Panc1 (cell line): ENCODE results near the gene PRH2. TPM values are rescaled to one million over a fixed set of nuclear protein-coding genes. Genes with fewer than 3 reads are reported as not detected.

Source experiments
- ATAC-seq: fragments of 200-7000 bp; cut with Tn5 transposase; 2 replicates; pipeline ENCODE4 v1.9.1; 2020; ENCODE audit warnings: mild to moderate bottlenecking, moderate library complexity
- BruUV-seq: library from RNA; stranded (reverse); fragments of 400-500 nt; replicated peaks from 2 replicates; lab custom pipeline; 2021; lab: Mats Ljungman, UMichigan
- CTCF ChIA-PET: fragments of 300-600 bp; sonication (Branson Sonifier 250); formaldehyde crosslinking; loops from one replicate; lab custom pipeline; 2022; ENCODE audit warnings: antibody characterized with exemption; lab: Charles Lee
- POLR2A ChIA-PET: fragments of 300-600 bp; sonication (Branson Sonifier 250); formaldehyde crosslinking; loops from one replicate; lab custom pipeline; 2022; ENCODE audit warnings: antibody characterized with exemption; lab: Charles Lee
- DNase-seq: peaks from one replicate; pipeline ENCODE4 v3.0.0-alpha.2; 2010; ENCODE audit warnings: low read depth, low spot score
- H3K27ac ChIP-seq: 2 replicates; pipeline ENCODE4 v1.5.1; 2011; ENCODE audit warnings: mild to moderate bottlenecking, low read length, inconsistent platforms
- H3K27me3 ChIP-seq: fragments of 200-500 bp; sonication (Bioruptor generic); 2 replicates; pipeline ENCODE4 v1.6.0; 2014; ENCODE audit warnings: low read length, inconsistent platforms; ENCODE audit not compliant: control insufficient read depth, insufficient read depth
- H3K36me3 ChIP-seq: fragments of 200-500 bp; sonication (Bioruptor generic); 2 replicates; pipeline ENCODE4 v1.5.1; 2014; ENCODE audit warnings: inconsistent platforms, mild to moderate bottlenecking, low read length, moderate library complexity; ENCODE audit not compliant: control insufficient read depth, insufficient read depth
- H3K4me1 ChIP-seq: 2 replicates; pipeline ENCODE4 v1.5.1; 2011; ENCODE audit warnings: inconsistent platforms, mild to moderate bottlenecking, low read length, moderate library complexity; ENCODE audit not compliant: control insufficient read depth, insufficient read depth
- H3K4me3 ChIP-seq, 2 experiments: 2 replicates each; pipeline ENCODE4 v1.5.1; 2011 to 2012; ENCODE audit warnings: low read depth in 2 of 2, low read length in 2 of 2, mild to moderate bottlenecking in 2 of 2, inconsistent platforms in 1 of 2, moderate library complexity in 1 of 2
- H3K9me3 ChIP-seq: fragments of 200-500 bp; sonication (Bioruptor generic); 2 replicates; pipeline ENCODE4 v1.5.1; 2014; ENCODE audit warnings: low read depth, mild to moderate bottlenecking, inconsistent platforms, low read length, moderate library complexity; ENCODE audit not compliant: control insufficient read depth, insufficient read depth
- POLR2AphosphoS5 ChIP-seq: IDR thresholded peaks from 2 replicates; pipeline ENCODE4 v1.6.1; 2012; ENCODE audit warnings: mild to moderate bottlenecking, low read depth, low read length, moderate library complexity
- SIN3A ChIP-seq: IDR thresholded peaks from 2 replicates; pipeline ENCODE4 v1.6.1; 2012; ENCODE audit warnings: low read depth, mild to moderate bottlenecking, low read length, moderate library complexity, borderline replicate concordance; ENCODE audit not compliant: insufficient read depth
- TCF7L2 ChIP-seq: IDR thresholded peaks from 2 replicates; pipeline ENCODE4 v1.6.1; 2011; ENCODE audit warnings: mild to moderate bottlenecking, low read depth, low read length, inconsistent platforms
- in situ Hi-C: cut with HindIII; loops from 2 replicates; pipeline ENCODE4 v1.10.0; 2016; ENCODE audit warnings: low sequenced_read_pairs, low pct_unique_long_range_greater_than_20kb
- intact Hi-C: fragments of 100-400 bp; cut with micrococcal nuclease; formaldehyde crosslinking; loops from one replicate; pipeline ENCODE4 v1.10.0; 2022; ENCODE audit not compliant: unreplicated experiment
- total RNA-seq: library from RNA; stranded (reverse); gene quantifications from one replicate; pipeline ENCODE4 v1.2.1, GENCODE V29; 2021; ENCODE audit not compliant: unreplicated experiment
- TF ChIP-seq, protein P1 (sequence below): fragments of 450-650 bp; IDR thresholded peaks from 2 replicates; pipeline ENCODE4 v1.5.1; 2017; ENCODE audit warnings: mild to moderate bottlenecking
- TF ChIP-seq, protein P2 (sequence below), 2 experiments: IDR thresholded peaks; 2 replicates each; pipeline ENCODE4 v1.6.1; 2011 to 2012; ENCODE audit warnings: low read depth in 2 of 2, control low read depth in 1 of 2, low read length in 1 of 2, mild to moderate bottlenecking in 1 of 2, moderate library complexity in 1 of 2; ENCODE audit not compliant: insufficient read depth in 1 of 2

The PRH2 gene
- total RNA-seq, 1 experiment from 2014 or later, result not detected

DNA sequence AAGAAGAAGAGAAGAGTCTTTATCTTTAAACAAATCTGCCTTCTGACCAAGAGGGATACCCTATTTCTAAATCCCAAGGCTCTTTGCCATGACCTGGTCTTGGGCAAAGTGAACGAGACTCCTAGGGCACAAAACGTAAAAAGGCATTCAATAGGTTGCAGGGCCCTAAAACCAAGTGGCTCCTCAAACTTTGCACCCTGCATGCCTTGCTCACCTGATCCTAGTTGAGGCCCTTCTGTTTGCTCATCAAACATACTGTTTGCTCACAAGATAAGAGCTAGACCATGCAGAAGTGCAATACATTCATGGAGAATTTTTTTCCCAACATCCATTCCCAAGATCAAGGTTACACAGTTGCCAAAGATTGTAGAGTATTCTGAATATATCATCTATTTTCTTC lies 37.1 kb upstream of the PRH2 start:
- intact Hi-C loops, result no loop called here
- ChIA-PET POLR2A (no interaction called here), CTCF (no interaction called here)
- Histone ChIP-seq H3K36me3 (no peaks in the 10 kb centered on the region), H3K4me1 (no peaks in the 10 kb centered on the region), H3K27me3 (no peaks in the 10 kb centered on the region), H3K9me3 (no peaks in the 10 kb centered on the region), H3K4me3 (no peak overlapping the region), H3K27ac (no peak overlapping the region)
- TF ChIP-seq POLR2AphosphoS5 (no peak), TCF7L2 (no peak), SIN3A (no peak)
- TF ChIP-seq, protein P1, sequence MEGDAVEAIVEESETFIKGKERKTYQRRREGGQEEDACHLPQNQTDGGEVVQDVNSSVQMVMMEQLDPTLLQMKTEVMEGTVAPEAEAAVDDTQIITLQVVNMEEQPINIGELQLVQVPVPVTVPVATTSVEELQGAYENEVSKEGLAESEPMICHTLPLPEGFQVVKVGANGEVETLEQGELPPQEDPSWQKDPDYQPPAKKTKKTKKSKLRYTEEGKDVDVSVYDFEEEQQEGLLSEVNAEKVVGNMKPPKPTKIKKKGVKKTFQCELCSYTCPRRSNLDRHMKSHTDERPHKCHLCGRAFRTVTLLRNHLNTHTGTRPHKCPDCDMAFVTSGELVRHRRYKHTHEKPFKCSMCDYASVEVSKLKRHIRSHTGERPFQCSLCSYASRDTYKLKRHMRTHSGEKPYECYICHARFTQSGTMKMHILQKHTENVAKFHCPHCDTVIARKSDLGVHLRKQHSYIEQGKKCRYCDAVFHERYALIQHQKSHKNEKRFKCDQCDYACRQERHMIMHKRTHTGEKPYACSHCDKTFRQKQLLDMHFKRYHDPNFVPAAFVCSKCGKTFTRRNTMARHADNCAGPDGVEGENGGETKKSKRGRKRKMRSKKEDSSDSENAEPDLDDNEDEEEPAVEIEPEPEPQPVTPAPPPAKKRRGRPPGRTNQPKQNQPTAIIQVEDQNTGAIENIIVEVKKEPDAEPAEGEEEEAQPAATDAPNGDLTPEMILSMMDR, result no peak
- TF ChIP-seq, protein P2, sequence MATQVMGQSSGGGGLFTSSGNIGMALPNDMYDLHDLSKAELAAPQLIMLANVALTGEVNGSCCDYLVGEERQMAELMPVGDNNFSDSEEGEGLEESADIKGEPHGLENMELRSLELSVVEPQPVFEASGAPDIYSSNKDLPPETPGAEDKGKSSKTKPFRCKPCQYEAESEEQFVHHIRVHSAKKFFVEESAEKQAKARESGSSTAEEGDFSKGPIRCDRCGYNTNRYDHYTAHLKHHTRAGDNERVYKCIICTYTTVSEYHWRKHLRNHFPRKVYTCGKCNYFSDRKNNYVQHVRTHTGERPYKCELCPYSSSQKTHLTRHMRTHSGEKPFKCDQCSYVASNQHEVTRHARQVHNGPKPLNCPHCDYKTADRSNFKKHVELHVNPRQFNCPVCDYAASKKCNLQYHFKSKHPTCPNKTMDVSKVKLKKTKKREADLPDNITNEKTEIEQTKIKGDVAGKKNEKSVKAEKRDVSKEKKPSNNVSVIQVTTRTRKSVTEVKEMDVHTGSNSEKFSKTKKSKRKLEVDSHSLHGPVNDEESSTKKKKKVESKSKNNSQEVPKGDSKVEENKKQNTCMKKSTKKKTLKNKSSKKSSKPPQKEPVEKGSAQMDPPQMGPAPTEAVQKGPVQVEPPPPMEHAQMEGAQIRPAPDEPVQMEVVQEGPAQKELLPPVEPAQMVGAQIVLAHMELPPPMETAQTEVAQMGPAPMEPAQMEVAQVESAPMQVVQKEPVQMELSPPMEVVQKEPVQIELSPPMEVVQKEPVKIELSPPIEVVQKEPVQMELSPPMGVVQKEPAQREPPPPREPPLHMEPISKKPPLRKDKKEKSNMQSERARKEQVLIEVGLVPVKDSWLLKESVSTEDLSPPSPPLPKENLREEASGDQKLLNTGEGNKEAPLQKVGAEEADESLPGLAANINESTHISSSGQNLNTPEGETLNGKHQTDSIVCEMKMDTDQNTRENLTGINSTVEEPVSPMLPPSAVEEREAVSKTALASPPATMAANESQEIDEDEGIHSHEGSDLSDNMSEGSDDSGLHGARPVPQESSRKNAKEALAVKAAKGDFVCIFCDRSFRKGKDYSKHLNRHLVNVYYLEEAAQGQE (IDR thresholded peaks at IDR 0.05; ENCODE audit: insufficient read depth in 1 of 2, low read depth in 2 of 2, low read length in 1 of 2), result no peak
- ATAC-seq, result no peak
- in situ Hi-C loops, result no loop called here
- BruUV-seq, result no TSS peak
- DNase-seq, result no peak

DNA sequence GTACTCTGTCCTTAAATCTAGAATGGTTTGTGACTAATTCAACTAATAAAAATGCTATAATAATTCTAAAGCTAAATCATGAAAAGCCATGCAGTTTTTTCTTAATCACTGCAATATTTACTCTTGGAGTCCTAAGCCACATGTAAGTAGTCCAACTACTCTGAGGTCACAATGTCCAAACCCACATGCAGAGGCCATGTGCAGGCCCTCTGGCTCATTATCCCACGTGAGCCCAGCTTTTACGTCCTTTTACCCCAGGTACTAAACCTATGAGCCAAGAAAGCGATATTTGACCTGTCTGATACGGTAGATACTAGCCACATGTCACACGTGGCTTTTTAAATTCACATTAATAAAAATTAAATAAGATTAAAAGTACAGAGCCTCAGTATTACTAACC lies 32.2 kb upstream of the PRH2 start:
- Histone ChIP-seq H3K36me3 (no peaks in the 10 kb centered on the region), H3K4me1 (no peaks in the 10 kb centered on the region), H3K27ac (no peak overlapping the region), H3K4me3 (no peak overlapping the region), H3K27me3 (no peaks in the 10 kb centered on the region), H3K9me3 (no peaks in the 10 kb centered on the region)
- no TSS peak for BruUV-seq
- in situ Hi-C loops (no loop called here), intact Hi-C loops (no loop called here)
- CTCF ChIA-PET, result no interaction called here
- POLR2A ChIA-PET, result no interaction called here
- ATAC-seq, result no peak
- TF ChIP-seq, protein P1, result no peak
- DNase-seq, result no peak

DNA sequence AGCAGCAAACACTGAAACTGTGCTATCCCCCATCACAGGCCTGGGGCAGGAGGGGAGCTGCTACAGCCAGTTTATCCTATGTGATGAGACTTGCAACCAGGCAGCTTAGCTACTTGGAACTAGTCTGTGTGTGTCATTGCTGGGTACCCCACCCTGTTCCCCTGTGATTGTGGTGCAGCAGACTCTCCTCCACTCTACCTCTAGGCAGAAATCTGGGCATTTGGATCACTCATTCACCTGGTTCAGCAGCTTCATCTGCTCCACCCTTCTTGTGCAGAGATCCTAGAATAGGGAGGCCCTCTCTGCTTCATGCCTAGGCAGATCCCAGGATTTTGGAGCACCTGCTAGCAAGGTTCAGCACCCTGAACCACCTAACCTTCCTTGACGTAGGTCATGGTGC lies 28.5 kb upstream of the PRH2 start:
- intact Hi-C loops (no loop called here), in situ Hi-C loops (no loop called here)
- no peak overlapping the region for H3K27ac ChIP-seq
- CTCF ChIA-PET, result no interaction called here
- no peak overlapping the region for H3K4me3 ChIP-seq
- TF ChIP-seq, protein P1, result no peak
- TF ChIP-seq SIN3A, result no peak
- no peak for TF ChIP-seq POLR2AphosphoS5
- POLR2A ChIA-PET, result no interaction called here
- no peaks in the 10 kb centered on the region for H3K9me3 ChIP-seq
- DNase-seq (no peak), ATAC-seq (no peak)
- no TSS peak for BruUV-seq
- H3K4me1 ChIP-seq, result no peaks in the 10 kb centered on the region
- no peaks in the 10 kb centered on the region for H3K36me3 ChIP-seq
- no peaks in the 10 kb centered on the region for H3K27me3 ChIP-seq
